Parathyroid adenoma (tissue), 2 donors: ENCODE results near the gene TSPAN14.

Experiments
- H2AFZ ChIP-seq: fragments of 300-600 bp; sonication (generic); one replicate; pipeline ENCODE4 v1.7.0; 2017; ENCODE audit warnings: antibody characterized with exemption, mild to moderate bottlenecking
- H3K27ac ChIP-seq: fragments of 300-600 bp; sonication (generic); one replicate; pipeline ENCODE4 v1.7.0; 2017
- H3K27me3 ChIP-seq: fragments of 300-600 bp; sonication (generic); one replicate; pipeline ENCODE4 v1.7.0; 2017; ENCODE audit warnings: low read length; ENCODE audit not compliant: control insufficient read depth, insufficient read depth
- H3K36me3 ChIP-seq: fragments of 300-600 bp; sonication (generic); one replicate; pipeline ENCODE4 v1.7.0; 2017; ENCODE audit warnings: low read length; ENCODE audit not compliant: control insufficient read depth, insufficient read depth
- H3K4me1 ChIP-seq: fragments of 300-600 bp; sonication (generic); one replicate; pipeline ENCODE4 v1.7.0; 2017; ENCODE audit warnings: control low read depth
- H3K4me2 ChIP-seq: fragments of 300-600 bp; sonication (generic); one replicate; pipeline ENCODE4 v1.7.0; 2017; ENCODE audit warnings: low read length
- H3K4me3 ChIP-seq: fragments of 300-600 bp; sonication (generic); one replicate; pipeline ENCODE4 v1.7.0; 2017; ENCODE audit warnings: low read depth, low read length
- H3K79me2 ChIP-seq: fragments of 300-600 bp; sonication (generic); one replicate; pipeline ENCODE4 v1.7.0; 2017; ENCODE audit warnings: control low read depth
- H3K9ac ChIP-seq: fragments of 300-600 bp; sonication (generic); one replicate; pipeline ENCODE4 v1.7.0; 2017; ENCODE audit warnings: mild to moderate bottlenecking
- H3K9me3 ChIP-seq: fragments of 300-600 bp; sonication (generic); one replicate; pipeline ENCODE4 v1.7.0; 2017; ENCODE audit warnings: low read length; ENCODE audit not compliant: control insufficient read depth
- TF ChIP-seq, protein P1 (sequence below): fragments of 300-600 bp; sonication (generic); IDR thresholded peaks from one replicate; pipeline ENCODE4 v1.7.0; 2017; ENCODE audit warnings: antibody characterized with exemption, mild to moderate bottlenecking
- donor health status: primary hyperparathyroidism.

TSPAN14 gene

DNA sequence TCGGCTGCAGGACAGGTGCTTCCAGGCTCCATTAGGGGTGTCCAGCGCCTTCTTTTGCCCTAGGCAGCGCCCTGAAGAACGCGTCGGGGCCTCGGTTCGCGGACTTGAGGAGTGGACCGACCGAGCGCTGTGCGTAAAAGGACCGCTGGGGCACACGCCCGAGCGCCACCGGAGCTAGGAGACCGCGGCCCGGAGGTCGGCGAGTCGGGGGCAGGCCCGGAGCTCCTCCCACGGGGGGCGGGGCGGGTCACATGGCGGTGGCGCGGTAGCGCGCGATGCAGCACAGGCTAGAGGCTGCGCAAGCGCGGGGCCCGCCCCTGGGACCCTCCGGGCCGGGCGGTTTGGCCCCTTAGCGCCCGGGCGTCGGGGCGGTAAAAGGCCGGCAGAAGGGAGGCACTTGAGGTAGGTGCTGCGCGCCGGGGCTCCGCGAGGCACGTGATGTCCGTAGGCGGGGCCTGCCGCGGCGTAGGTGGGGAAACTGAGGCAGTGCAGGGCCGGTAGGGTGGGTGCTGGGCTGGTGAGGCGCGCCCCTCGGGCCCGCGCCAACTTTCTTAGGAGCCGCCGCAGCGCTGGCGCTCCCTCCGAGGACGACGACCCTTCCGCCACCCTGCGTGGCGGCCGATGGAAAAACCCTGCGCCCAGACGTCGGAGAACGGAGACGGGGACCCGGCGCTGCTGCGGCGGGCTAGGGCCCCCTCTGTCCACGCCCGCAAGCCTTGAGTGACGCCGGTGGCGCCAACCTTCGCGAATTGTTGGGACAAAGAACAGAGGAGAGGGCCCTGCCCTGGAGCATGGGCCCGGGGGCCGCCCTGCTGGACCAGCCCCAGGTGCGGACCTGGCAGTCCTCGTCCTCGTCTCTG lies 45.6 kb upstream of the TSPAN14 start, which contains the start of gene PRXL2A:
Gene PRXL2A, plus strand, starts transcription at position 310 of the 860 bp plus-strand sequence. CDS start 11,917 bp downstream, outside the sequence.
- H3K4me2 ChIP-seq, result peak within 1 kb of the TSS; percentile 86
- H3K27me3 ChIP-seq, result no peaks in the 10 kb centered on the region
- peak within 1 kb of the TSS; percentile 75 for H3K9ac ChIP-seq
- H3K79me2 ChIP-seq, result peaks cover 8% of the 10 kb centered on the region
- H3K4me1 ChIP-seq, result peaks cover 48% of the 10 kb centered on the region
- H3K27ac ChIP-seq, result peak within 1 kb of the TSS; percentile 80
- H3K4me3 ChIP-seq, result peak within 1 kb of the TSS; percentile 77
- no peaks in the 10 kb centered on the region for H3K9me3 ChIP-seq
- H2AFZ ChIP-seq, result peak within 1 kb of the TSS; percentile 98
- no peaks in the 10 kb centered on the region for H3K36me3 ChIP-seq
- TF ChIP-seq, protein P1, sequence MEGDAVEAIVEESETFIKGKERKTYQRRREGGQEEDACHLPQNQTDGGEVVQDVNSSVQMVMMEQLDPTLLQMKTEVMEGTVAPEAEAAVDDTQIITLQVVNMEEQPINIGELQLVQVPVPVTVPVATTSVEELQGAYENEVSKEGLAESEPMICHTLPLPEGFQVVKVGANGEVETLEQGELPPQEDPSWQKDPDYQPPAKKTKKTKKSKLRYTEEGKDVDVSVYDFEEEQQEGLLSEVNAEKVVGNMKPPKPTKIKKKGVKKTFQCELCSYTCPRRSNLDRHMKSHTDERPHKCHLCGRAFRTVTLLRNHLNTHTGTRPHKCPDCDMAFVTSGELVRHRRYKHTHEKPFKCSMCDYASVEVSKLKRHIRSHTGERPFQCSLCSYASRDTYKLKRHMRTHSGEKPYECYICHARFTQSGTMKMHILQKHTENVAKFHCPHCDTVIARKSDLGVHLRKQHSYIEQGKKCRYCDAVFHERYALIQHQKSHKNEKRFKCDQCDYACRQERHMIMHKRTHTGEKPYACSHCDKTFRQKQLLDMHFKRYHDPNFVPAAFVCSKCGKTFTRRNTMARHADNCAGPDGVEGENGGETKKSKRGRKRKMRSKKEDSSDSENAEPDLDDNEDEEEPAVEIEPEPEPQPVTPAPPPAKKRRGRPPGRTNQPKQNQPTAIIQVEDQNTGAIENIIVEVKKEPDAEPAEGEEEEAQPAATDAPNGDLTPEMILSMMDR, result no peak

DNA sequence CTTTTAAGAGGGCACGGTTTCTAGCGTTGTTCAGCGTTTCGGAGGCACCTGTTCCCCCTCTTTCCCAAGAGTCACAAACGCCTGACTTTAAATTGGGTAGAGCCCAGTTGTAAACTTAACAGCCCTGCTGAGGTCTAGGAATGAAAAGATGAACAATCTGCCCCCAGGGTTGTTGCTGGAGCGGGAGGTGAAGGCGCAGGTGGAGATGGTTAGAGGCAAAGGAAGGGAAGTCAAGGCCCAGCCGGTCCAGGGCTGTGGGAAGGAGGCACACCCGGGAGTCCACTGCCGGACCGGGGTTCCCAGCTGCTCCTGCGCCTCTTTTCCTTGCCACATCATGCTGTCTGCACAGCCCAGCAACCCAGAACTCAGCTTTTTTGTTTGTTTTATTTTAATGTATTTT lies 45.0 kb upstream of the TSPAN14 start:
- Histone ChIP-seq H3K27ac (peak overlapping the region; percentile 80), H3K4me3 (peak overlapping the region; percentile 77), H3K36me3 (no peaks in the 10 kb centered on the region), H3K27me3 (no peaks in the 10 kb centered on the region), H3K79me2 (peaks cover 8% of the 10 kb centered on the region), H3K9ac (no peak overlapping the region), H2AFZ (peak overlapping the region; percentile 98), H3K9me3 (no peaks in the 10 kb centered on the region), H3K4me2 (peak overlapping the region; percentile 86), H3K4me1 (peaks cover 55% of the 10 kb centered on the region)
- TF ChIP-seq, protein P1, result no peak

DNA sequence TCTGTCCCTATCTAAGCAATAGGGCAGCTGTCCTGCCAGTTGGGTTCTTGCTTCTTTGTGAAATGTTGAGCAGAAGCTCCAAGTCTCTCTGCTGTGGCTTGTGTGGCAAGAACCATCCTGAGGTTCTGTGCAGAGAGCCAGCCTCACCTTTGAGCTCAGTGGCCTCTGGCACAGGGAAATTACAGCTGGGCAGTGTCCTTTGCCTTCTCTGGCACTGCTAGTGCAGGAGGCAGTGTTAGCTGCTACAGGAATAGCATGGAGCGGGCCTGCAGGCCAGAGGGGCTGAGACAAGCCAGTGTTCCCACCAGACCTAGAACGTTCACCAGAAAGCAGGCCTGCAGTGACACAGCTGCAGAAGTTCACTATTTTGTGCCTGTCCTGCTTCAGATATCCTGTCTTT lies 44.0 kb upstream of the TSPAN14 start:
- Histone ChIP-seq H2AFZ (no peak overlapping the region), H3K4me1 (peaks cover 62% of the 10 kb centered on the region), H3K79me2 (peaks cover 8% of the 10 kb centered on the region), H3K27ac (peak overlapping the region; percentile 27), H3K27me3 (no peaks in the 10 kb centered on the region), H3K9ac (no peak overlapping the region), H3K4me3 (no peak overlapping the region), H3K36me3 (no peaks in the 10 kb centered on the region), H3K9me3 (no peaks in the 10 kb centered on the region), H3K4me2 (no peak overlapping the region)
- TF ChIP-seq, protein P1, result no peak

DNA sequence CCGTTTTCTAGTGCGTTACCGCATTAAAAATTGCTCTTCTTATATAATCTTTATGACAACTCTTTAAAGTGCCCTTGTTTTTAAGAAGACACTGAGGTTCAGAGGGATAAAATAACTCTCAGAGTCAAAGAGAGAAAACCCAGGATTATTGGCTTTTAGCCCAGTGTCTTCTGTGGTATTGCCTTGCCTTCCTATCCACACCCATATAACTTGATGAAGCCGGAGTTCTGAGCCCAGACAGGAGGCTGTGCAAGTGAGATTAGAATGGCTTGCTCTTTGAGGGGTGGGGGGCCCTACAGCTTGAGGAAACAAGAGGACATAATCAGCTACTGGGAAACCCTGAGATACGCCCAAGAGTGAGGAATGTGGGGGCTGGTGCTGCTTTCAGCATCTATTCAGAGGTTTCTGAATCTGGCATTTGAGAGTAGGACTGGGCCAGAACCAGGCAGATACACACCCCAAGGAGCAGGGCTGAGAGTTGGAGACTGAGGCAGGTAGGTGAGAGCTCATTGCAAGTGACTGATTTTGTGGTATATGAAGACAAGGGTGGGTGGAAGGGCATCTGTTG lies 43.4 kb upstream of the TSPAN14 start:
- H3K4me2 ChIP-seq, result no peak overlapping the region
- peaks cover 62% of the 10 kb centered on the region for H3K4me1 ChIP-seq
- no peaks in the 10 kb centered on the region for H3K9me3 ChIP-seq
- no peak overlapping the region for H3K4me3 ChIP-seq
- H3K27ac ChIP-seq, result peak overlapping the region; percentile 45
- no peaks in the 10 kb centered on the region for H3K36me3 ChIP-seq
- H2AFZ ChIP-seq, result no peak overlapping the region
- peaks cover 8% of the 10 kb centered on the region for H3K79me2 ChIP-seq
- H3K27me3 ChIP-seq, result no peaks in the 10 kb centered on the region
- H3K9ac ChIP-seq, result no peak overlapping the region
- TF ChIP-seq, protein P1, result no peak
